T-cell (primary cell): ENCODE results near the gene MRAS. TPM values are rescaled to one million over a fixed set of nuclear protein-coding genes. Genes with fewer than 3 reads are reported as not detected.

Experiments used
- ATAC-seq, 4 experiments: fragments of 200-7000 bp in 3 of 4; fragments of 150-1000 bp in 1 of 4; cut with Tn5 transposase; replicated peaks in 1 of 4; 1 replicate in 3 of 4; 2 replicates in 1 of 4; pipeline ENCODE4 v1.10.0; 2021; ENCODE audit warnings: moderate library complexity in 3 of 4, mild to moderate bottlenecking in 2 of 4, moderate number of reproducible peaks in 1 of 4
- CTCF ChIA-PET, 2 donors: fragments of 300-600 bp; sonication (Branson Sonifier 250); formaldehyde crosslinking; loops; one replicate each; lab custom pipeline; 2022; ENCODE audit warnings: antibody characterized with exemption in 2 of 2; lab: Charles Lee
- POLR2A ChIA-PET, 2 donors: fragments of 300-600 bp; sonication (Branson Sonifier 250); formaldehyde crosslinking; loops; one replicate each; lab custom pipeline; 2022; ENCODE audit warnings: antibody characterized with exemption in 2 of 2; lab: Charles Lee
- DNase-seq, 35 experiments: peaks; one replicate each; pipeline versions ENCODE4 v3.0.0 to v3.0.0-alpha.2; 2013 to 2023
- H3K27ac ChIP-seq: one replicate; pipeline ENCODE4 v1.5.1; 2013; ENCODE audit warnings: low read length
- H3K27me3 ChIP-seq, 2 experiments: replicated peaks in 1 of 2; 1 replicate in 1 of 2; 2 replicates in 1 of 2; pipeline versions ENCODE4 v1.6.1 to v1.7.0; 2013; ENCODE audit warnings: low read length in 1 of 2, mixed read lengths in 1 of 2; ENCODE audit not compliant: control insufficient read depth in 2 of 2, insufficient read depth in 2 of 2; ENCODE audit errors: extremely low read depth in 1 of 2
- H3K36me3 ChIP-seq, 2 donors: 1 replicate in 1 of 2; 2 replicates in 1 of 2; pipeline versions ENCODE4 v1.6.1 to v1.7.0; 2013; ENCODE audit warnings: low read length in 1 of 2; ENCODE audit not compliant: control insufficient read depth in 2 of 2, insufficient read depth in 1 of 2; ENCODE audit errors: extremely low read depth in 1 of 2
- H3K4me1 ChIP-seq, 2 experiments: 1 replicate in 1 of 2; 2 replicates in 1 of 2; pipeline versions ENCODE4 v1.6.1 to v1.7.0; 2013; ENCODE audit warnings: low read length in 2 of 2, mixed read lengths in 1 of 2; ENCODE audit not compliant: insufficient read depth in 2 of 2, control insufficient read depth in 1 of 2; ENCODE audit errors: extremely low read depth in 1 of 2
- H3K4me3 ChIP-seq, 2 donors: 1 replicate in 1 of 2; 2 replicates in 1 of 2; pipeline versions ENCODE4 v1.5.1 to v1.7.0; 2013; ENCODE audit warnings: mild to moderate bottlenecking in 2 of 2, low read length in 1 of 2, moderate library complexity in 1 of 2; ENCODE audit not compliant: control insufficient read depth in 1 of 2; ENCODE audit errors: extremely low read depth in 1 of 2
- H3K9me3 ChIP-seq: 2 replicates; pipeline ENCODE4 v1.7.0; 2013
- H3K27ac Mint-ChIP-seq, 2 donors: one replicate each; pipeline ENCODE4 v1.8.0; 2020 to 2021; ENCODE audit warnings: mild to moderate bottlenecking in 2 of 2, mixed read lengths in 2 of 2
- H3K27me3 Mint-ChIP-seq, 2 donors: one replicate each; pipeline ENCODE4 v1.8.0; 2021 to 2022; ENCODE audit warnings: mixed read lengths in 2 of 2
- H3K36me3 Mint-ChIP-seq: one replicate; pipeline ENCODE4 v1.8.0; 2021; ENCODE audit warnings: mixed read lengths
- H3K4me1 Mint-ChIP-seq, 3 donors: one replicate each; pipeline ENCODE4 v1.8.0; 2020 to 2022; ENCODE audit warnings: mixed read lengths in 3 of 3, mild to moderate bottlenecking in 1 of 3
- H3K4me3 Mint-ChIP-seq, 3 donors: one replicate each; pipeline ENCODE4 v1.8.0; 2020 to 2022; ENCODE audit warnings: mild to moderate bottlenecking in 3 of 3, mixed read lengths in 3 of 3, moderate library complexity in 3 of 3
- H3K9me3 Mint-ChIP-seq, 3 donors: one replicate each; pipeline ENCODE4 v1.8.0; 2020 to 2022; ENCODE audit warnings: mixed read lengths in 3 of 3
- WGBS: methylation state at CpG from one replicate; pipeline ENCODE4 v1.1.5; 2013; ENCODE audit warnings: missing lambda C conversion rate; ENCODE audit not compliant: insufficient coverage; 5-methylcytosine and 5-hydroxymethylcytosine counted together
- total RNA-seq, 35 experiments: library from RNA in 6 of 35; stranded (reverse) in 6 of 35; fragments of 120-200 nt in 1 of 35; gene quantifications; one replicate each; pipeline versions ENCODE4 v1.2.1 to v1.2.4 and lab custom pipeline; 2013 to 2026

Gene MRAS
- total RNA-seq, 5 donors from 2014 or later (not counting 1 experiment from before 2014, with no cell fraction given), result 0.28 to 0.49 (median 0.42) TPM; not detected in 1

DNA sequence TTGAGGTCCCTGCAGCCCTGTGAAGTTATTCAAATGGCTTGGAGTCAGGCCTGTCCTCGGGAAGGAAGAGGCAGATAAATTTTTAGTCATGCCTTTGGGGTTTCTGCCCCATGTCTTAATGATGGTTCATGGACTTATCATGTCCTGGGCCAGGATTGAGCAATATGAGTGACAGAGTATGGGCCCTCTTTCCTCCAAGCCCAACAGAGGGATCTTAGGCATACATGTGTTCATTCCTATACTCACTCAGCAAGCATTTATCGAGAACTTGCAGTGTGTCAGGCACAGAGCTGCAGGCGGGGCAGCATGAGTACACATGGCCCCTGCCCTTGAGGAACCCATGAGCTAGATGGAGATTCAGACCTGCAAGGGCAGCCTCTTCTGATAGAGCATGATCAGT lies 92.2 kb downstream of the MRAS start:
- H3K27ac ChIP-seq, result no peak overlapping the region
- H3K36me3 Mint-ChIP-seq, result no peaks in the 10 kb centered on the region
- H3K27me3 ChIP-seq, result peaks cover 2 to 34% of the 10 kb centered on the region in 2 experiments
- H3K27me3 Mint-ChIP-seq, result peaks cover 28% of the 10 kb centered on the region in 2 donors
- 84% methylated on average over 3 of the region's 3 CpGs for WGBS
- ChIA-PET CTCF (no interaction called here), POLR2A (no interaction called here)
- peaks cover 0 to 6% (median 6%) of the 10 kb centered on the region in 3 donors for H3K4me1 Mint-ChIP-seq
- ATAC-seq (no peak), DNase-seq (no peak)
- H3K4me3 ChIP-seq, result no peak overlapping the region
- H3K27ac Mint-ChIP-seq, result no peak overlapping the region
- H3K9me3 Mint-ChIP-seq, result no peaks in the 10 kb centered on the region
- no peak overlapping the region for H3K4me3 Mint-ChIP-seq
- no peaks in the 10 kb centered on the region for H3K36me3 ChIP-seq
- H3K4me1 ChIP-seq, result peaks cover 0 to 1% of the 10 kb centered on the region in 2 experiments
- no peaks in the 10 kb centered on the region for H3K9me3 ChIP-seq

DNA sequence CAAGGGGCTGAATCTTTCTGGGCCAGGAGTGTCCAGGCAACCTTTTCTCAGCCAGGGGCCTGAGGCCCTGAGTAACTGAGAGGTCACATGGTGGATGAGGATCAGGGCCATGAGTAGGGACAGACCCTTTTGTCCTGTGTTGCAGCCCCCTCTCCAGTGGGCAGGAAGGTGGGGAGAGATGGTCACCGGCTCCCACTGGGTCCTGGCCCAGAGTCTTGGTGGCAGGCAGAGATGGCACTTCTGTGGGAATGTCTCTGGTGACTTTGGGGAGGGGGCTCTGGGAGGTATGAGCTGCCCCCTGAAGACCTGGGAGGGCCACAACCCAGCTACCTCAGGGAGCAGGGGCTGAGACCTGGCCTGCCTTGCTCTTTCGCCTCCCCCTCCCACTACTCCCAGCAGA lies 92.9 kb downstream of the MRAS start:
- CTCF ChIA-PET, result no interaction called here
- peaks cover 0 to under 1% (median under 1%) of the 10 kb centered on the region in 3 donors for H3K4me1 Mint-ChIP-seq
- Histone ChIP-seq H3K9me3 (no peaks in the 10 kb centered on the region), H3K4me1 (no peaks in the 10 kb centered on the region), H3K27ac (no peak overlapping the region), H3K4me3 (no peak overlapping the region), H3K27me3 (peaks cover 0 to 28% of the 10 kb centered on the region in 2 experiments), H3K36me3 (no peaks in the 10 kb centered on the region)
- H3K4me3 Mint-ChIP-seq, result no peak overlapping the region
- POLR2A ChIA-PET, result interaction anchor here in 1 of 2 donors (0.7 kb wide), 1 partner anchor 225 kb away, joined by 3 read pairs; no protein-coding TSS in a partner anchor
- no peaks in the 10 kb centered on the region for H3K9me3 Mint-ChIP-seq
- no CpG with 5 or more reads among the region's 2 CpGs for WGBS
- DNase-seq, result no peak
- ATAC-seq, result no peak
- H3K36me3 Mint-ChIP-seq, result no peaks in the 10 kb centered on the region
- no peak overlapping the region for H3K27ac Mint-ChIP-seq
- peaks cover 21% of the 10 kb centered on the region in 2 donors for H3K27me3 Mint-ChIP-seq

GRCh38 chr3:138441742-138442141 lies 93.4 kb downstream of the MRAS start:
- Mint-ChIP-seq H3K27me3 (peaks cover 16 to 17% of the 10 kb centered on the region in 2 donors), H3K4me3 (no peak overlapping the region), H3K4me1 (no peaks in the 10 kb centered on the region), H3K36me3 (no peaks in the 10 kb centered on the region), H3K9me3 (no peaks in the 10 kb centered on the region), H3K27ac (no peak overlapping the region)
- Histone ChIP-seq H3K27me3 (peaks cover 0 to 25% of the 10 kb centered on the region in 2 experiments), H3K36me3 (no peaks in the 10 kb centered on the region), H3K4me1 (no peaks in the 10 kb centered on the region), H3K27ac (no peak overlapping the region), H3K4me3 (no peak overlapping the region), H3K9me3 (no peaks in the 10 kb centered on the region)
- no peak for ATAC-seq
- POLR2A ChIA-PET, result interaction anchor here in 1 of 2 donors (0.7 kb wide), 1 partner anchor 226 kb away, joined by 3 read pairs; no protein-coding TSS in a partner anchor
- CTCF ChIA-PET, result no interaction called here
- no CpG with 5 or more reads among the region's 2 CpGs for WGBS
- no peak for DNase-seq

DNA sequence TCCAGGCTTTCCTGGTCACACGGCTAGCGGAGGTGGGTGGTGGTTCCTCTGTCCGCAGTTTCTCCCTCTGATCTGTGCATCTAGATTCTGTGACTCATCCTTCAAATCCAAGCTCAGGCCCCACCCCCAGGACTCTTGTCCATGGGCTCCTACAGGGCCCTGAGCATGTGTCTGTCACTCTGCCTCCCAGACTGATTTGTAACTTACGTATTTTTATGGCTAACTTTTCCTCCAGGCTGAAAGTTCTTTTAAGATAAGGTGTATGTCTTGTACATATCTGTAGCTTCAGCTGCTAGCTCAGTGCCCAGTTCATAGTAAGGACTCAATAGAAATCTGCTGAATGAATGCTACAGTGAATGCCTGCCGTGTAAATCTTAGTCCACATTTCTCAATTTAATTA lies 94.1 kb downstream of the MRAS start:
- WGBS, result 100% methylated on average over 1 of the region's 5 CpGs
- ChIA-PET POLR2A (no interaction called here), CTCF (no interaction called here)
- no peaks in the 10 kb centered on the region for H3K4me1 Mint-ChIP-seq
- no peaks in the 10 kb centered on the region for H3K9me3 ChIP-seq
- no peaks in the 10 kb centered on the region for H3K36me3 ChIP-seq
- no peak overlapping the region for H3K4me3 Mint-ChIP-seq
- H3K4me1 ChIP-seq, result no peaks in the 10 kb centered on the region
- H3K27me3 ChIP-seq, result peaks cover 0 to 18% of the 10 kb centered on the region in 2 experiments
- peaks cover 10 to 12% of the 10 kb centered on the region in 2 donors for H3K27me3 Mint-ChIP-seq
- no peak for DNase-seq
- ATAC-seq, result no peak
- no peak overlapping the region for H3K27ac ChIP-seq
- H3K9me3 Mint-ChIP-seq, result no peaks in the 10 kb centered on the region
- no peaks in the 10 kb centered on the region for H3K36me3 Mint-ChIP-seq
- H3K4me3 ChIP-seq, result no peak overlapping the region
- no peak overlapping the region for H3K27ac Mint-ChIP-seq

DNA sequence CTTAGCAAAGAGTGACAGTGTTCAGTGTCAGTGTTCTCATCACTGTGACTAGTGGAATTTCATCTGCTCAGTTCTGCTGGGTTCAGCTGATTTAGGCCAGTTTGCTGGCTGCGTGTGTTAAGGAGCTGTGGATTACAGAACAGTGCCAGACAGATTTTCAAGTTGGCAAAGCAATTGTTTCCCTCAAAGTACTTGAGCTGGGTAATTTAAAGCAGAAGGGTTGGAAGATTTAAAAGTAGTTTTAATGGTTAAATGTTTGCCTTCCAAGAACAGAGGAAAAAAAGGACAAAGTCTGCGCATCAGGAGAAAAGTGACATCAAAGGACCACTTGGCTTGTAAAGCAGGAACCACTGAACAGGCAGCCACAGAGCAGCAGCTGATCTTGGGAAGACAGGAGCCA lies 94.7 kb downstream of the MRAS start:
- H3K27me3 ChIP-seq, result peaks cover 0 to 12% of the 10 kb centered on the region in 2 experiments
- H3K9me3 ChIP-seq, result no peaks in the 10 kb centered on the region
- H3K9me3 Mint-ChIP-seq, result no peaks in the 10 kb centered on the region
- H3K4me1 Mint-ChIP-seq, result no peaks in the 10 kb centered on the region
- no peak overlapping the region for H3K27ac ChIP-seq
- no peaks in the 10 kb centered on the region for H3K4me1 ChIP-seq
- no peak for DNase-seq
- no peak overlapping the region for H3K27ac Mint-ChIP-seq
- no peaks in the 10 kb centered on the region for H3K36me3 ChIP-seq
- no peak for ATAC-seq
- 100% methylated on average over 2 of the region's 2 CpGs for WGBS
- no peaks in the 10 kb centered on the region for H3K36me3 Mint-ChIP-seq
- peaks cover 5% of the 10 kb centered on the region in 2 donors for H3K27me3 Mint-ChIP-seq
- ChIA-PET CTCF (no interaction called here), POLR2A (no interaction called here)
- no peak overlapping the region for H3K4me3 ChIP-seq
- no peak overlapping the region for H3K4me3 Mint-ChIP-seq

- H3K4me1 ChIP-seq, result no peaks in the 10 kb centered on the region
- no peaks in the 10 kb centered on the region for H3K36me3 Mint-ChIP-seq
- no peaks in the 10 kb centered on the region for H3K4me1 Mint-ChIP-seq
- 100% methylated on average over 3 of the region's 14 CpGs for WGBS
- no peak for DNase-seq
- H3K27ac Mint-ChIP-seq, result no peak overlapping the region
- ChIA-PET CTCF (no interaction called here), POLR2A (no interaction called here)
- H3K27me3 Mint-ChIP-seq, result peaks cover under 1 to 5% of the 10 kb centered on the region in 2 donors
- no peaks in the 10 kb centered on the region for H3K36me3 ChIP-seq
- no peak overlapping the region for H3K4me3 ChIP-seq
- peaks cover 0 to 12% of the 10 kb centered on the region in 2 experiments for H3K27me3 ChIP-seq
- H3K9me3 ChIP-seq, result no peaks in the 10 kb centered on the region
- no peaks in the 10 kb centered on the region for H3K9me3 Mint-ChIP-seq
- no peak for ATAC-seq
- no peak overlapping the region for H3K4me3 Mint-ChIP-seq
- no peak overlapping the region for H3K27ac ChIP-seq
Observed at GRCh38 chr3:138443521-138444503, 95.4 kb downstream of the MRAS start.
